ENCODE data around the gene TGFBR3L. TPM values are rescaled to one million over a fixed set of nuclear protein-coding genes. Genes with fewer than 3 reads are reported as not detected.

TGFBR3L gene
- total RNA-seq, 1 donor = 0.86 TPM

- no peak for TF ChIP-seq CTCF (IDR thresholded peaks at IDR 0.05; ENCODE audit: insufficient read depth, low read depth, low read length)
- H3K4me3 ChIP-seq (ENCODE audit: low read depth, low read length) = peak overlapping the region; percentile 48
- peak; percentile 51 for DNase-seq (ENCODE audit: low read depth)
Measured at GRCh38 chr19:7869453-7869909, 45.1 kb upstream of the TGFBR3L start.

GRCh38 chr19:7869910-7870511, 44.6 kb upstream of the TGFBR3L start:
- H3K4me3 ChIP-seq (ENCODE audit: low read depth, low read length) = peak overlapping the region; percentile 48
- TF ChIP-seq CTCF (IDR thresholded peaks at IDR 0.05; ENCODE audit: insufficient read depth, low read depth, low read length) = no peak
- DNase-seq (ENCODE audit: low read depth) = peak; percentile 54

- DNase-seq (ENCODE audit: low read depth) = peak; percentile 50
- no peak for TF ChIP-seq CTCF (IDR thresholded peaks at IDR 0.05; ENCODE audit: insufficient read depth, low read depth, low read length)
- no peak overlapping the region for H3K4me3 ChIP-seq (ENCODE audit: low read depth, low read length)
Measured at GRCh38 chr19:7870571-7871436, 43.8 kb upstream of the TGFBR3L start.

- no peak for TF ChIP-seq CTCF (IDR thresholded peaks at IDR 0.05; ENCODE audit: insufficient read depth, low read depth, low read length)
- H3K4me3 ChIP-seq (ENCODE audit: low read depth, low read length) = peak overlapping the region; percentile 56
- DNase-seq (ENCODE audit: low read depth) = peak; percentile 89
Measured at GRCh38 chr19:7871437-7872305, 43.0 kb upstream of the TGFBR3L start.

GRCh38 chr19:7872306-7873204, 42.1 kb upstream of the TGFBR3L start:
- TF ChIP-seq CTCF (IDR thresholded peaks at IDR 0.05; ENCODE audit: insufficient read depth, low read depth, low read length) = no peak
- DNase-seq (ENCODE audit: low read depth) = no peak
- H3K4me3 ChIP-seq (ENCODE audit: low read depth, low read length) = peak overlapping the region; percentile 56

Data from fibroblast of villous mesenchyme (primary cell).